IMR-90 (cell line): ENCODE data around the gene ASTN2. TPM values are rescaled to one million over a fixed set of nuclear protein-coding genes. Genes with fewer than 3 reads are reported as not detected.

Experiments used
- ATAC-seq: fragments of 200-7000 bp; cut with Tn5 transposase; 2 replicates; pipeline ENCODE4 v1.9.1; 2020; ENCODE audit warnings: low read depth, mild to moderate bottlenecking, moderate library complexity
- BruUV-seq: library from RNA; stranded (reverse); fragments of 400-500 nt; replicated peaks from 2 replicates; lab custom pipeline; 2021; lab: Mats Ljungman, UMichigan
- CTCF ChIA-PET: fragments of 300-600 bp; formaldehyde crosslinking; extraction: SDS; loops from one replicate; lab custom pipeline; 2021; ENCODE audit warnings: antibody characterized with exemption; lab: Yijun Ruan, JAX
- POLR2A ChIA-PET: fragments of 300-600 bp; sonication (Branson Sonifier 250); formaldehyde crosslinking; loops from one replicate; lab custom pipeline; 2022; ENCODE audit warnings: antibody characterized with exemption; ENCODE audit not compliant: unreplicated experiment; lab: Charles Lee
- DNase-seq: peaks from one replicate; pipeline ENCODE4 v3.0.0; 2013
- H2AFZ ChIP-seq: replicated peaks from 2 replicates; pipeline ENCODE3; 2013; ENCODE audit warnings: low read length, mild to moderate bottlenecking; ENCODE audit not compliant: poor library complexity
- H2AK5ac ChIP-seq: 2 replicates; pipeline ENCODE4 v1.6.1; 2013; ENCODE audit warnings: low read depth, low read length, inconsistent platforms
- H2AK9ac ChIP-seq: replicated peaks from 2 replicates; pipeline ENCODE3; 2013; ENCODE audit warnings: mild to moderate bottlenecking, low read depth, low read length, moderate library complexity; ENCODE audit not compliant: poor library complexity
- H2BK120ac ChIP-seq: 2 replicates; pipeline ENCODE4 v1.6.1; 2013; ENCODE audit warnings: low read depth, low read length, inconsistent platforms
- H2BK15ac ChIP-seq: 3 replicates; pipeline ENCODE4 v1.6.1; 2013; ENCODE audit warnings: low read depth, low read length, inconsistent platforms
- H2BK20ac ChIP-seq: 2 replicates; pipeline ENCODE4 v1.6.1; 2013; ENCODE audit warnings: low read depth, mild to moderate bottlenecking, inconsistent platforms, low read length, moderate library complexity
- H2BK5ac ChIP-seq: 2 replicates; pipeline ENCODE4 v1.6.1; 2013; ENCODE audit warnings: mild to moderate bottlenecking, low read depth, low read length, inconsistent platforms; ENCODE audit not compliant: poor library complexity, severe bottlenecking
- H3K14ac ChIP-seq: replicated peaks from 2 replicates; pipeline ENCODE4 v1.6.1; 2013; ENCODE audit warnings: low read depth, low read length, inconsistent platforms
- H3K18ac ChIP-seq: 2 replicates; pipeline ENCODE4 v1.6.1; 2013; ENCODE audit warnings: low read depth, low read length, control low read depth
- H3K23ac ChIP-seq: 2 replicates; pipeline ENCODE4 v1.6.1; 2013; ENCODE audit warnings: low read depth, low read length, inconsistent platforms
- H3K27ac ChIP-seq: 2 replicates; pipeline ENCODE4 v1.5.1; 2013; ENCODE audit warnings: mild to moderate bottlenecking, control low read depth, low read length; ENCODE audit not compliant: insufficient read depth
- H3K27me3 ChIP-seq: 2 replicates; pipeline ENCODE4 v1.6.1; 2013; ENCODE audit warnings: low read length; ENCODE audit not compliant: control insufficient read depth, insufficient read depth
- H3K36me3 ChIP-seq: 2 replicates; pipeline ENCODE4 v1.6.1; 2013; ENCODE audit warnings: low read length, mixed read lengths; ENCODE audit not compliant: control insufficient read depth, insufficient read depth
- H3K4ac ChIP-seq: 2 replicates; pipeline ENCODE4 v1.6.1; 2013; ENCODE audit warnings: low read depth, low read length, inconsistent platforms
- H3K4me1 ChIP-seq: 2 replicates; pipeline ENCODE4 v1.6.1; 2013; ENCODE audit warnings: low read length, mixed read lengths; ENCODE audit not compliant: control insufficient read depth, insufficient read depth
- H3K4me2 ChIP-seq: 2 replicates; pipeline ENCODE4 v1.6.1; 2013; ENCODE audit warnings: low read depth, mild to moderate bottlenecking, control low read depth, low read length, moderate library complexity
- H3K4me3 ChIP-seq: 2 replicates; pipeline ENCODE4 v1.5.1; 2013; ENCODE audit warnings: low read depth, mild to moderate bottlenecking, control low read depth, low read length, moderate library complexity; ENCODE audit not compliant: insufficient read depth
- H3K56ac ChIP-seq: 2 replicates; pipeline ENCODE4 v1.6.1; 2013; ENCODE audit warnings: low read length, inconsistent platforms; ENCODE audit not compliant: insufficient read depth; ENCODE audit errors: extremely low read depth
- H3K79me1 ChIP-seq, 2 experiments: 2 replicates each; pipeline ENCODE4 v1.6.1; 2013; ENCODE audit warnings: low read length in 2 of 2, inconsistent platforms in 1 of 2, low read depth in 1 of 2
- H3K9ac ChIP-seq: 2 replicates; pipeline ENCODE4 v1.6.1; 2013; ENCODE audit warnings: low read depth, low read length, control low read depth
- H3K9me1 ChIP-seq: 2 replicates; pipeline ENCODE4 v1.6.1; 2013; ENCODE audit warnings: low read length, inconsistent platforms; ENCODE audit not compliant: insufficient read depth
- H3K9me3 ChIP-seq: 2 replicates; pipeline ENCODE4 v1.6.1; 2013; ENCODE audit warnings: low read length; ENCODE audit not compliant: control insufficient read depth, insufficient read depth
- H4K20me1 ChIP-seq: 2 replicates; pipeline ENCODE4 v1.6.1; 2013; ENCODE audit warnings: low read length, inconsistent platforms; ENCODE audit not compliant: insufficient read depth
- H4K5ac ChIP-seq: 2 replicates; pipeline ENCODE4 v1.6.1; 2013; ENCODE audit warnings: mild to moderate bottlenecking, low read depth, low read length, control low read depth
- H4K8ac ChIP-seq, 2 experiments: 2 replicates each; pipeline ENCODE4 v1.6.1; 2013; ENCODE audit warnings: low read depth in 2 of 2, low read length in 2 of 2, control low read depth in 1 of 2, inconsistent platforms in 1 of 2
- H4K91ac ChIP-seq: 2 replicates; pipeline ENCODE4 v1.6.1; 2013; ENCODE audit warnings: low read depth, low read length, inconsistent platforms; ENCODE audit not compliant: insufficient read depth
- BHLHE40 ChIP-seq: fragments of 150-350 bp; IDR thresholded peaks from 2 replicates; pipeline ENCODE4 v1.6.1; 2016; ENCODE audit warnings: mild to moderate bottlenecking, low read depth, low read length
- CEBPB ChIP-seq: IDR thresholded peaks from 2 replicates; pipeline ENCODE4 v1.6.1; 2012; ENCODE audit warnings: low read depth, low read length, improper control_type of control experiment
- NFE2L2 ChIP-seq: fragments of 150-350 bp; IDR thresholded peaks from 2 replicates; pipeline ENCODE4 v1.6.1; 2016; ENCODE audit warnings: low read depth, mild to moderate bottlenecking, low read length
- POLR2A ChIP-seq: IDR thresholded peaks from 2 replicates; pipeline ENCODE4 v1.6.1; 2012; ENCODE audit warnings: mild to moderate bottlenecking, low read depth, low read length
- RAD21 ChIP-seq: IDR thresholded peaks from 2 replicates; pipeline ENCODE4 v1.6.1; 2012; ENCODE audit warnings: low read length, improper control_type of control experiment
- USF2 ChIP-seq: fragments of 150-350 bp; IDR thresholded peaks from 2 replicates; pipeline ENCODE4 v1.6.1; 2017; ENCODE audit warnings: mild to moderate bottlenecking, antibody characterized with exemption, low read length, low read depth
- WGBS, 2 experiments: methylation state at CpG; one replicate each; pipeline versions ENCODE4 v1.1.5 to v1.1.7; 2013; ENCODE audit warnings: missing lambda C conversion rate in 2 of 2; ENCODE audit not compliant: insufficient read length in 1 of 2; ENCODE audit errors: extremely low coverage in 2 of 2; 5-methylcytosine and 5-hydroxymethylcytosine counted together
- dilution Hi-C: fragments of 300-500 bp; cut with HindIII; formaldehyde crosslinking; loops from one replicate; pipeline ENCODE4 v1.14.3; 2018; ENCODE audit warnings: low sequenced_read_pairs; ENCODE audit not compliant: unreplicated experiment
- in situ Hi-C: fragments of 300-500 bp; cut with MboI; formaldehyde crosslinking; loops from 3 replicates; pipeline ENCODE4 v1.14.3; 2019; ENCODE audit warnings: low sequenced_read_pairs, inconsistent platforms, mixed read lengths
- intact Hi-C: fragments of 100-400 bp; cut with micrococcal nuclease; formaldehyde crosslinking; loops from 2 replicates; pipeline ENCODE4 v1.10.0; 2022
- polyA plus RNA-seq, 3 experiments: library from polyadenylated mRNA; depleted of rRNA; stranded (reverse); fragments of >200 nt; gene quantifications; 2 replicates each; pipeline ENCODE4 v1.2.3, GENCODE V29; 2012; ENCODE audit warnings: low replicate concordance in 1 of 3
- total RNA-seq: library from RNA; depleted of rRNA; stranded (reverse); fragments of >200 nt; gene quantifications from 2 replicates; pipeline ENCODE4 v1.2.3, GENCODE V29; 2012
- TF ChIP-seq, protein P1 (sequence below): conservative IDR thresholded peaks from 2 replicates; pipeline ENCODE4 v1.5.1; 2012; ENCODE audit warnings: mild to moderate bottlenecking, low read depth, low read length, improper control_type of control experiment
- TF ChIP-seq, protein P2 (sequence below): fragments of 150-350 bp; IDR thresholded peaks from 2 replicates; pipeline ENCODE4 v1.6.1; 2016; ENCODE audit warnings: low read depth, mild to moderate bottlenecking, low read length, moderate library complexity, borderline replicate concordance

Gene ASTN2
- total and polyA plus RNA-seq, 2 of the 4 experiments (the other 2 are of a cell fraction): 3.8 to 6.8 TPM

GRCh38 chr9:116749772-116750171 is 665.1 kb downstream of the ASTN2 start:
- TF ChIP-seq USF2 (no peak), BHLHE40 (no peak), NFE2L2 (no peak), POLR2A (no peak), CEBPB (no peak), RAD21 (no peak)
- TF ChIP-seq, protein P1, sequence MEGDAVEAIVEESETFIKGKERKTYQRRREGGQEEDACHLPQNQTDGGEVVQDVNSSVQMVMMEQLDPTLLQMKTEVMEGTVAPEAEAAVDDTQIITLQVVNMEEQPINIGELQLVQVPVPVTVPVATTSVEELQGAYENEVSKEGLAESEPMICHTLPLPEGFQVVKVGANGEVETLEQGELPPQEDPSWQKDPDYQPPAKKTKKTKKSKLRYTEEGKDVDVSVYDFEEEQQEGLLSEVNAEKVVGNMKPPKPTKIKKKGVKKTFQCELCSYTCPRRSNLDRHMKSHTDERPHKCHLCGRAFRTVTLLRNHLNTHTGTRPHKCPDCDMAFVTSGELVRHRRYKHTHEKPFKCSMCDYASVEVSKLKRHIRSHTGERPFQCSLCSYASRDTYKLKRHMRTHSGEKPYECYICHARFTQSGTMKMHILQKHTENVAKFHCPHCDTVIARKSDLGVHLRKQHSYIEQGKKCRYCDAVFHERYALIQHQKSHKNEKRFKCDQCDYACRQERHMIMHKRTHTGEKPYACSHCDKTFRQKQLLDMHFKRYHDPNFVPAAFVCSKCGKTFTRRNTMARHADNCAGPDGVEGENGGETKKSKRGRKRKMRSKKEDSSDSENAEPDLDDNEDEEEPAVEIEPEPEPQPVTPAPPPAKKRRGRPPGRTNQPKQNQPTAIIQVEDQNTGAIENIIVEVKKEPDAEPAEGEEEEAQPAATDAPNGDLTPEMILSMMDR: no peak
- TF ChIP-seq, protein P2, sequence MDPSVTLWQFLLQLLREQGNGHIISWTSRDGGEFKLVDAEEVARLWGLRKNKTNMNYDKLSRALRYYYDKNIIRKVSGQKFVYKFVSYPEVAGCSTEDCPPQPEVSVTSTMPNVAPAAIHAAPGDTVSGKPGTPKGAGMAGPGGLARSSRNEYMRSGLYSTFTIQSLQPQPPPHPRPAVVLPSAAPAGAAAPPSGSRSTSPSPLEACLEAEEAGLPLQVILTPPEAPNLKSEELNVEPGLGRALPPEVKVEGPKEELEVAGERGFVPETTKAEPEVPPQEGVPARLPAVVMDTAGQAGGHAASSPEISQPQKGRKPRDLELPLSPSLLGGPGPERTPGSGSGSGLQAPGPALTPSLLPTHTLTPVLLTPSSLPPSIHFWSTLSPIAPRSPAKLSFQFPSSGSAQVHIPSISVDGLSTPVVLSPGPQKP: no peak
- Histone ChIP-seq H3K4me1 (no peaks in the 10 kb centered on the region), H3K56ac (no peak overlapping the region), H2AK5ac (no peak overlapping the region), H3K27me3 (peaks cover 2% of the 10 kb centered on the region; the same call in 1 of the 2 replicates), H4K91ac (no peak overlapping the region), H4K20me1 (no peaks in the 10 kb centered on the region), H4K5ac (no peak overlapping the region), H2AFZ (no peak overlapping the region), H3K27ac (no peak overlapping the region), H3K36me3 (no peaks in the 10 kb centered on the region), H2BK5ac (no peak overlapping the region), H4K8ac (no peak overlapping the region), H3K18ac (no peak overlapping the region), H3K4me2 (no peak overlapping the region), H2BK20ac (no peak overlapping the region), H3K4me3 (no peak overlapping the region), H2BK120ac (no peak overlapping the region), H3K4ac (no peak overlapping the region), H2BK15ac (no peak overlapping the region), H3K9me3 (no peaks in the 10 kb centered on the region), H3K14ac (no peak overlapping the region), H3K9ac (no peak overlapping the region), H3K9me1 (no peaks in the 10 kb centered on the region), H2AK9ac (no peak overlapping the region), H3K79me1 (no peaks in the 10 kb centered on the region), H3K23ac (no peak overlapping the region)
- no peak for DNase-seq
- dilution Hi-C loops (no loop called here), intact Hi-C loops (no loop called here), in situ Hi-C loops (no loop called here)
- BruUV-seq: no TSS peak
- ChIA-PET CTCF (no interaction called here), POLR2A (no interaction called here)
- no CpG with 5 or more reads among the region's 2 CpGs for WGBS, 2 experiments
- ATAC-seq: no peak
